GM21619 (cell line): ENCODE data around the gene SRBD1.

Experiments
- ATAC-seq: cut with Tn5 transposase; IDR thresholded peaks from one replicate; pipeline ENCODE4 v1.9.1; 2021; ENCODE audit not compliant: unreplicated experiment

SRBD1 gene

GRCh38 chr2:45554073-45554741, 56.9 kb downstream of the SRBD1 start:
- no peak for ATAC-seq

DNA sequence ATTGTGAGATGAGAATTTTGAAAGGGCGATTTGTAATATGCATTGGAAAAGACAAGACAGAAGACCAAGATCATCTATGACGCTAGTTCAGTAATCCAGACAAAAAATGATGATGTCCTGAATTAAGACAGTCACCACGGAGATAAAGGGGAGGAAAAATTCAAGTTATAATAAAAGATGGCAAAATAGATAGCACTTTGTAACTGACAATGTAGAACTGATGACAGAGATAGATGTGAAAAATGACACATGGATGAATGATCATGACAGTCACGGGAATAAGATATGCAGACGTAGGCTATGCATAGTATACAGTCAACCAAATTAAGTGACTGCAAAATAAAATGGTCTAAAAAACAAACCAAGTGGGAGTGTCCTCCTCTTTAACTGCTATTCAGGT, 59.2 kb downstream of the SRBD1 start:
- no peak for ATAC-seq

DNA sequence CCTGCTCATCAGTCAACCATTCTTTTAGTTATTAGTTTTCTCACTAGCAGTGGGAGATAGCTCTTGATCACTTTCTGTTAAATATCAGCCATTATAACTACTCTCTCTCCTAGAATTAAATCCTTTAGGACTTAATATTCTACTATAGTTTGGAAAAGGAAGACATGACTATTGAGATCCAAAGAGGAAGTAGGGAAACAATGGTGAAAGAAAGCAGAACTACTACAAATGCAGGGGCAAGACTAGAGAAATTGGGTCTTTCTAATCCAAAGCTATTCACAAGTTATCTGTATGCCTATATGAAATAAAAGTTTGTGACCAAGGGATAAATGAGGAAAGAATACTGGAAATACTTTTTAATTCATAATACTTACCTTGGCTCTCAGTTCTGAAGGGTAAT, 65.1 kb downstream of the SRBD1 start:
- no peak for ATAC-seq

GRCh38 chr2:45543257-45543656, 67.8 kb downstream of the SRBD1 start:
- ATAC-seq = no peak

- no peak for ATAC-seq
Observed at GRCh38 chr2:45542013-45542412, 69.1 kb downstream of the SRBD1 start.

- ATAC-seq = no peak
Observed at GRCh38 chr2:45541450-45541849, 69.6 kb downstream of the SRBD1 start.

DNA sequence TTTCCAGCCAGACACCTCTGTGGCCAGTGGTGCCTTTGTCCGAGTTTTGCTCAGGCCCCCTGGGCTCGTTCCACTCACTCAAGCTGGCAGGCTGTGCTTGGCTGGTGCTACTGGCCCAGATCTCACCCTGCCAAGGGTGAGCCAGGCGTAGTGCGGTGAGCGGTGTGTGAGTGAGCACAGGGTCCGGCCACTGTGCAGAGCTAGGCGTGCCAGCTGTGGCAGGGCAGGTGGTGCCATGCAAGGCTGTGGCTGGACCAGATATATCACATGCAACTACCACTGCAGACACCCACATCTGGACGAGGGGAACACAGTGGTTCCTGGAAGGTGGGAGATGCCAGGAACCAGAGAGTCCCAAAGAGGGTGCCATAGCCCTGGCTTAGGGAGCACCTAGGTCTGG, 70.1 kb downstream of the SRBD1 start:
- no peak for ATAC-seq

- no peak for ATAC-seq
Observed at GRCh38 chr2:45533771-45534170, 77.3 kb downstream of the SRBD1 start.

DNA sequence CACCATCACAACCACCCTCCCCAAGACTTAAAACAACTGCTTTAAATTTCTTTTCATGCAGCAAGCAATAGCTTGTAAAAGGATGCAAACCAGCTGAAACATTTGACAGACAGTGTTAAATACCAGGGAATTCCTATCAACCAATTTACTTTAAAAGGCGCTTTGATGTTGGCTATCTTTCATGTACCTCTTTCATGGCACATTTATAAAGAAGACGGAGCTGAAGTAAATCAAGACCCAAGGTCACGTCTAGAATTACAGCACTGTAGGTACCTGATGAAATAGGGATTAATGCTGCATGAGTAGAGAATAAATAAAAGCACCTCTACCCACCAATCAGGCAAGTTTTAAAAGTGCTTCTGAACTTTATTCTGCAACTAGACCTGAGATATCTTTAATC, 78.9 kb downstream of the SRBD1 start:
- ATAC-seq = no peak

DNA sequence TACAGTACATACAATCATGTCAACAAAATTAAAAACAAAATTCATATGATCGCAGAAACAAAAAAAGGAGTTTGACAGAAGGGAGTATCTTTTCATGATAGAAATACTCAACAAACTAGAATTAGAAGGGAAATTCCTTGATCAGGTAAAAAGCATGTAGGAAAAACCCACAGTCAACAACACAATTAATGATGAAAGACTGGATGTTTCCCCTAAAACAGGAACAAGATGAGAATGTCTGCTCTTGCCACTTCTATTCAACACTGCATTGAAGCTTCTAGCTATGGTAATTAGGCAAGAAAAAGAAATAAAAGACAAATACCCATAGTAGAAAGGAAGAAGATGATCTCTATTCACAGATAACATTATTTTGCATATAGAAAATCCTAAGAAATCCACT, 87.1 kb downstream of the SRBD1 start:
- no peak for ATAC-seq

- ATAC-seq = no peak
Observed at GRCh38 chr2:45518546-45518945, 92.5 kb downstream of the SRBD1 start.

DNA sequence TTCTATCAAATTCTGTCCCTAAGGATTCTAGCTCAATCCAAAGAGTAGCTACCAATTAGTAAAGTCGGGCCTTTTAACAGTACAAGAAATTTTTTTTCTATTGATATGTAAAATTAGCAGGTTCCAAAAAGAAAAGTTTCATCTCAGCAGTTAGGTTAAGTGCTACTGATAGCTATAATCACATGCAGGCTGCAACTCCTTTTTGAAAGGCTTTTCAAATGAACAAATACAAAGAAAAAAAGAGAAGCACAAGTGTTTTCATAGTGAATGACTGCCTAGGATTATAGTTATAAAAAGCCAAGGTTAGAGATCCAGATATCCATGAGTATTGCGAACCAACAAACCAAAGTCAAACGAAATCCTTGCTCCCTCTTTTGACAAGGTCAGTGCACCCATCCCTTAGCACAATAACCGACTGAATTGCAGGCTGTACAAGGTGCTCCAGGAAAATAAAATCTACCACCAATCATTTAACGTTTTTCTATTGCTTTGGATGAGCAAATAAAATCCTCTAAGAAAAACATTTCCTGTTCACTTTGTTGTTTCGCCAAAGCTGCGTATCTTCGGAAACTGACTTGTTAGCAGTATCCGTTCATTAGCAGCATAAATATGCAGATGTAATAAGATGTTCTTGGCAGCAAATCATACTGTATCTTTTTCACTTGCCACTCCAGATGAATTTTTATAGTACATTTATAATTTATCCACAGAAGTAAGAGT, 100.2 kb downstream of the SRBD1 start:
- no peak for ATAC-seq

- ATAC-seq = no peak
Observed at GRCh38 chr2:45506756-45507155, 104.3 kb downstream of the SRBD1 start.

GRCh38 chr2:45505138-45505537, 105.9 kb downstream of the SRBD1 start:
- no peak for ATAC-seq

DNA sequence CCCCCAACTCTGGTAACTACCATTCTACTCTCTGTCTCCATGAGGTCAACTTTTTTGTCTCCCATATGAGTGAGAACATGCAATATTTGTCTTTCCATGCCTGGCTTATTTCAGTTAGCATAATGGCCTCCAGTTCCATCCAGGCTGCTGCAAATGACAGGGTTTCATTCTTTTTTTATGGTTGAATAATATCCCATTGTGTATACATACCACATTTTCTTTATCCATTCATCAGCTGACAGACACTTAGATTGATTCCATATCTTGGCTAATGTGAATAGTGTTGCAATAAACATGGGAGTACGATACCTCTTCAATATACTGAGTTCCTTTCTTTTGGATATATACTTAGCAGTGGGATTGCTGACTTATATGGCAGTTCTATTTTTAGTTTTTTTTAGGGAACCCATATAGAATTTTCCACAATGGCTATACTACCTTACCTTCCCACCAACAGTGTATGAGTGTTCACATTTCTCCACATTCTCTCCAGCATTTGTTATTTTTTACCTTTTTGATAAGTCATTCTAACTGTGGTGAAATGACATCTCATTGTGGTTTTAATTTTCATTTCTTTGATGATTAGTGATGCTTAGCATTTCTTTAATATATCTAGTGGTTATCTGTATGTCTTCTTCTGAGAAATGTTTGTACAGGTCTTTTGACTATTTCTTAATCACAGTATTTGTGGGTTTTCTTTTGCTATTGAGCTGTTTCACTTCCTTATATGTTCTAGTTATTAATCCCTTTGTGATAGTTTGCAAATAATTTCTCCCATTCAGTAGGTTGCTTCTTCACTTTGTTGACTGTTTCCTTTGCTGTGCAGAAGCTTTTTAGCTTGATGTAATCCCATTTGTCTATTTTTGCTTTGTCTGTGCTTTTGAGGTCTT, 112.2 kb downstream of the SRBD1 start:
- ATAC-seq = no peak

DNA sequence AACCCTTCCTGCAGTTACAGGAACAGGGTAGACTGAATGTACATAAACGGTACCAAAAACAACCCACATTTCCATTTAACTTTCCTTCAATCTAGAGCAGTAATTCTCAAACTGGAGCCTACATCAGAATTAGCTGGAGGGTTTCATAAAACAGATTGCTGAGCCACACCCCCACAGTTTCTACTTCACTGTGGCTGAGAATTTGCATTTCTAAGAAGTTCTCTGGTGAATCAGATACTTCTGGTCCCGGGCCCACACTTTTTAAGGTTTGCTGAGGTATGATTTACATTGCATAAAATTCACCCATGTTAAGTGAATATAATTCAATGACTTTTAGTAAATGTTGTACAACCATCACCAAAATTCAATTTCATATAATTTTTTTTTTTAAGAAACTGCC, 113.7 kb downstream of the SRBD1 start:
- no peak for ATAC-seq

DNA sequence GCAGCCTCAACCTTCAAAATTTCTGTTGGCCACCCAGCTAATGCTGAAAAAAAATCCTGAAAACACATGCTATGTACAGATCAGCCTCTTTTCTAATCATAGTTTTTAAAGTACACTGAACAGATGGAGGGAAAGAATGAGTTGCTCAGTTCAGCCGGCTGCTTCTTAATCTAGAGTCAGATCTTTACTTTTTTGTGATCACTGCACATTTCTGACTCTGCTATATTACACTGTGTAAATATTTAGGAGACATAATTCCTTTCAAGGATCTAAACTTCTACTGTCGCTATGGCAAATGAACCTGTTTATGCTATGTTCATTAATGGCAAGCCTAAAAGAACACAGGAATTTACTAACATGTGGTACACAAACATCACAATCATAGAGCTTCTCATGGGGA, 114.2 kb downstream of the SRBD1 start:
- no peak for ATAC-seq

DNA sequence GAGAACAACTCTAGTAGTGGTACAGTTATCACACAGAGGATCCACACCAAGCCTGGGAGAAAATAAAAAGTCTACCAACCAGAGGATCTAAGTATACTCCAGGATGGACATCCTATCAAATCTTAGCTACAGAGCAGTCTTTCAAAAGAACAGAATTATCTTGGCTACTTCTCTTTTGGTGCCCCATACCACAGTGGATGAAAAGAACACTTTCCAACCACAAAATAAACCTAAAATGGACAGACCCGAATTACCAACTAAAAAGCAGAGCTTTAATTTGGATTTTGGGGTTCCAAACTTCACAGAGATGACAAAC, 116.1 kb downstream of the SRBD1 start:
- ATAC-seq = no peak

DNA sequence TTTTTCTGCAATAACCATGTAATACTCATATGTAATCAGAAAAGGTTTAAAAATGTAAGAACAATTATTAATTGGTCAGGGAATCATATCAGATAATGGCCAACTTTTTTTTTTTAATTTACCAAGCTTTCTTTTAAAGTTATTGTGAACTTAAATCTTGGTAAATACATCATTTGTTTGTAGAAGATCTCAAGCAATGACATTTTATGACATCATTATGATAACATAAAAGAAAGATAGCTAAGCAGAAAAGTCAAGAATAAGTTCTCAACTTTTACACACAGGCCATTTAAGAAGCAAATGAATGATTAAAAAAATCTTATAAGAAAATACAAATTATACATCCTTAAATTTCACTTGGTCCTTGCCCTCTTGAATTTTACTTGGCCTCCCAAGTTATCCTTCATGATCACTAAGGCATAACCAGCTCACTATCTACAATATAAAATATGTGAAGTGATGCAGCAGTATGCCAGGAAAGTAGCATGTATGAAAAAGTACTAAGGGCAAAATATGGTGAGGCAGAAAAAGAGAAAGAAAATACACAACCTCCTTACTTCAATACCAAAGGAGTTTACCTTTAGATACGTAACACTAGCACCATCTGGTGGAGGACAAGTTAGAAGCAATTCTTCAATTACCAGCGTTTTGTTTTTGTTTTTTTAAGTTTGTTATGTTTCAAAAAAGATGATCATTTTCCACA, 116.6 kb downstream of the SRBD1 start:
- ATAC-seq = no peak

DNA sequence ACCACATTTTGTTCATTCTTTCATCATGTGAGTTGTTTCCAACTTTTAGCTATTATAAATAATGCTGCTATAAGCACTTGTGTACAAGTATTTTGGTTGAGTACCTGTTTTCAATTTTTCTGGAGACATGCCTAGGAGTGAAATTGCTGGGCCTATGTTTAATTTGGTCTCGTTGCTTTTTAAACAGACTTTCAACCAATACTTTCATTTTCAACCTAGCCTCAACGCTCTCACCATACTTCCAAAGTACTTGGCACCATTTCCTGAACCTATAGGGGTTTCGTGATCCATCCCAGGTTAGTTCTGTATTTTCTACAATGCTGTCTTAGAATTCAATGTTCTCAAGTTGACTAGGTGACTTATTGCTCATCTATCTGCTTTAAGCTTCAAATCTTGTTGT, 126.1 kb downstream of the SRBD1 start:
- no peak for ATAC-seq

DNA sequence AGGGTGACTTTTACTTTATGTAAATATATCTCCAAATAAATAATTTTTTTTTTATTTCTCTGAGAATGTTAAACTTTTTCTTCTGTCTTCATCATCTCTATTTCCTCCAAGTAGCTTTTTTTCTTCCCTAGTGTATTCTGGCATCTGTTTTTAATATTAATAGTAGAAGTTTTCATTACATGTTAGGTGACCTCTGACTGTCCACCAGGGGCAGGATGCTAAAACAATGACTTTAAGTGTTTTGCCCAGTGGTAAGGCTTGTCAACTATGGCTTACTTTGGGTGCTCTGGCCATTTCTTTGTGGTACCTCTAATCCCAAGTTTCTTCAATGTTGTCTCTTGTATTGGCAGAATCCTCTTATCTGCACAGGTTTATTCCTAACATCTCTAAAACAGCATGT, 127.1 kb downstream of the SRBD1 start:
- no peak for ATAC-seq
